H9 (cell line): ENCODE results near the gene BSG. TPM values are rescaled to one million over a fixed set of nuclear protein-coding genes. Genes with fewer than 3 reads are reported as not detected.

Experiments used
- DNase-seq: peaks from one replicate; pipeline ENCODE4 v3.0.0-alpha.2; 2017
- H2AFZ ChIP-seq: one replicate; pipeline ENCODE4 v1.6.1; 2013; ENCODE audit warnings: mild to moderate bottlenecking, low read length, control low read depth, moderate library complexity
- H2AK5ac ChIP-seq: 2 replicates; pipeline ENCODE4 v1.6.1; 2013; ENCODE audit warnings: low read length, control low read depth, mixed read lengths; ENCODE audit not compliant: insufficient read length
- H2BK120ac ChIP-seq: one replicate; pipeline ENCODE4 v1.6.1; 2013; ENCODE audit warnings: low read depth, mild to moderate bottlenecking, low read length, control low read depth, inconsistent platforms; ENCODE audit not compliant: poor library complexity, severe bottlenecking
- H2BK12ac ChIP-seq: 2 replicates; pipeline ENCODE4 v1.6.1; 2013; ENCODE audit warnings: low read length, control low read depth, mixed read lengths, low read depth; ENCODE audit not compliant: insufficient read length
- H2BK15ac ChIP-seq: 2 replicates; pipeline ENCODE4 v1.6.1; 2013; ENCODE audit warnings: low read depth, low read length, control low read depth
- H2BK20ac ChIP-seq: one replicate; pipeline ENCODE4 v1.6.1; 2013; ENCODE audit warnings: low read depth, mild to moderate bottlenecking, low read length, control low read depth, inconsistent platforms; ENCODE audit not compliant: poor library complexity, severe bottlenecking
- H2BK5ac ChIP-seq: 2 replicates; pipeline ENCODE4 v1.6.1; 2013; ENCODE audit warnings: low read length, control low read depth, mixed read lengths; ENCODE audit not compliant: insufficient read length
- H3K14ac ChIP-seq: 2 replicates; pipeline ENCODE4 v1.6.1; 2013; ENCODE audit warnings: low read length, control low read depth; ENCODE audit not compliant: insufficient read depth
- H3K18ac ChIP-seq: 2 replicates; pipeline ENCODE4 v1.6.1; 2013; ENCODE audit warnings: low read depth, mild to moderate bottlenecking, mixed read lengths, low read length, control low read depth; ENCODE audit not compliant: insufficient read length
- H3K23ac ChIP-seq: 2 replicates; pipeline ENCODE4 v1.6.1; 2013; ENCODE audit warnings: low read length, control low read depth, mixed read lengths, low read depth; ENCODE audit not compliant: insufficient read length
- H3K23me2 ChIP-seq: 2 replicates; pipeline ENCODE4 v1.6.1; 2013; ENCODE audit warnings: low read depth, mild to moderate bottlenecking, mixed read lengths, low read length, control low read depth; ENCODE audit not compliant: insufficient read length, poor library complexity, severe bottlenecking
- H3K27ac ChIP-seq: 2 replicates; pipeline ENCODE4 v1.5.1; 2013; ENCODE audit warnings: low read length, control low read depth, mixed read lengths, low read depth; ENCODE audit not compliant: insufficient read length
- H3K27me3 ChIP-seq: 2 replicates; pipeline ENCODE4 v1.6.1; 2013; ENCODE audit warnings: low read length, control low read depth, inconsistent platforms; ENCODE audit not compliant: insufficient read depth
- H3K4ac ChIP-seq: 2 replicates; pipeline ENCODE4 v1.6.1; 2013; ENCODE audit warnings: low read depth, mild to moderate bottlenecking, control low read depth, inconsistent platforms, low read length, moderate library complexity
- H3K4me1 ChIP-seq: 2 replicates; pipeline ENCODE4 v1.6.1; 2013; ENCODE audit warnings: low read length, control low read depth, inconsistent platforms; ENCODE audit not compliant: insufficient read depth
- H3K4me2 ChIP-seq: 2 replicates; pipeline ENCODE4 v1.6.1; 2013; ENCODE audit warnings: low read length, control low read depth, mixed read lengths; ENCODE audit not compliant: insufficient read length, insufficient read depth
- H3K56ac ChIP-seq: 2 replicates; pipeline ENCODE4 v1.6.1; 2013; ENCODE audit warnings: low read depth, mild to moderate bottlenecking, mixed read lengths, low read length, control low read depth; ENCODE audit not compliant: insufficient read length
- H3K79me1 ChIP-seq: 2 replicates; pipeline ENCODE4 v1.6.1; 2013; ENCODE audit warnings: low read depth, mild to moderate bottlenecking, moderate library complexity, low read length, control low read depth, inconsistent platforms; ENCODE audit not compliant: insufficient read depth, poor library complexity, severe bottlenecking
- H3K79me2 ChIP-seq: 2 replicates; pipeline ENCODE4 v1.6.1; 2013; ENCODE audit warnings: low read length, control low read depth, inconsistent platforms; ENCODE audit not compliant: insufficient read depth
- H3K9ac ChIP-seq: 2 replicates; pipeline ENCODE4 v1.6.1; 2013; ENCODE audit warnings: low read length, control low read depth, mixed read lengths; ENCODE audit not compliant: insufficient read length; ENCODE audit errors: extremely low read depth
- H3K9me3 ChIP-seq: one replicate; pipeline ENCODE4 v1.6.1; 2013; ENCODE audit warnings: low read depth, low read length, inconsistent platforms; ENCODE audit not compliant: control insufficient read depth
- H3T11ph ChIP-seq: one replicate; pipeline ENCODE4 v1.6.1; 2013; ENCODE audit warnings: mild to moderate bottlenecking, low read length, control low read depth, inconsistent platforms
- H4K20me1 ChIP-seq: one replicate; pipeline ENCODE4 v1.6.1; 2013; ENCODE audit not compliant: control insufficient read depth, insufficient read length, insufficient read depth
- H4K5ac ChIP-seq: 2 replicates; pipeline ENCODE4 v1.6.1; 2013; ENCODE audit warnings: low read depth, mild to moderate bottlenecking, mixed read lengths, low read length, control low read depth; ENCODE audit not compliant: insufficient read length
- H4K8ac ChIP-seq: replicated peaks from 2 replicates; pipeline ENCODE4 v1.6.1; 2013; ENCODE audit warnings: low read length, control low read depth, mixed read lengths, low read depth; ENCODE audit not compliant: insufficient read length
- H4K91ac ChIP-seq: 2 replicates; pipeline ENCODE4 v1.6.1; 2013; ENCODE audit warnings: low read depth, mild to moderate bottlenecking, moderate library complexity, mixed read lengths, low read length, control low read depth; ENCODE audit not compliant: insufficient read length
- H3K27ac Mint-ChIP-seq, 3 experiments: 2 replicates in 2 of 3; 3 replicates in 1 of 3; pipeline ENCODE4 v1.8.0; 2020 to 2021; ENCODE audit warnings: mixed read lengths in 3 of 3, mild to moderate bottlenecking in 1 of 3, moderate library complexity in 1 of 3
- H3K27me3 Mint-ChIP-seq: 2 replicates; pipeline ENCODE4 v1.8.0; 2021; ENCODE audit warnings: low read depth, mild to moderate bottlenecking, moderate library complexity, mixed read lengths
- H3K36me3 Mint-ChIP-seq, 3 experiments: 2 replicates in 2 of 3; 3 replicates in 1 of 3; pipeline ENCODE4 v1.8.0; 2020 to 2021; ENCODE audit warnings: low read depth in 3 of 3, mixed read lengths in 3 of 3; ENCODE audit not compliant: insufficient read depth in 1 of 3
- H3K4me1 Mint-ChIP-seq, 2 experiments: 2 replicates each; pipeline ENCODE4 v1.8.0; 2020; ENCODE audit warnings: mixed read lengths in 2 of 2
- H3K4me3 Mint-ChIP-seq, 2 experiments: 2 replicates in 1 of 2; 3 replicates in 1 of 2; pipeline ENCODE4 v1.8.0; 2020 to 2021; ENCODE audit warnings: mild to moderate bottlenecking in 2 of 2, mixed read lengths in 2 of 2, moderate library complexity in 1 of 2
- H3K9me3 Mint-ChIP-seq, 2 experiments: 2 replicates in 1 of 2; 3 replicates in 1 of 2; pipeline ENCODE4 v1.8.0; 2020; ENCODE audit warnings: mild to moderate bottlenecking in 2 of 2, mixed read lengths in 2 of 2, moderate library complexity in 1 of 2
- CTCF ChIP-seq: fragments of 200-600 bp; sonication (generic); conservative IDR thresholded peaks from 3 replicates; pipeline ENCODE4 v1.8.0; 2021; ENCODE audit warnings: antibody characterized with exemption, mild to moderate bottlenecking
- WGBS: extraction: QIAGEN DNeasy Blood & Tissue Kit; methylation state at CpG from one replicate; pipeline ENCODE4 v1.1.7; 2013; ENCODE audit warnings: missing lambda C conversion rate, low lambda C conversion rate, mixed read lengths; ENCODE audit not compliant: insufficient read length; ENCODE audit errors: extremely low coverage; 5-methylcytosine and 5-hydroxymethylcytosine counted together
- total RNA-seq: library from RNA; stranded (reverse); gene quantifications from 2 replicates; pipeline ENCODE4 v1.2.1, GENCODE V29; 2021

BSG gene
- total RNA-seq, 1 experiment from 2014 or later, result 715 TPM

DNA sequence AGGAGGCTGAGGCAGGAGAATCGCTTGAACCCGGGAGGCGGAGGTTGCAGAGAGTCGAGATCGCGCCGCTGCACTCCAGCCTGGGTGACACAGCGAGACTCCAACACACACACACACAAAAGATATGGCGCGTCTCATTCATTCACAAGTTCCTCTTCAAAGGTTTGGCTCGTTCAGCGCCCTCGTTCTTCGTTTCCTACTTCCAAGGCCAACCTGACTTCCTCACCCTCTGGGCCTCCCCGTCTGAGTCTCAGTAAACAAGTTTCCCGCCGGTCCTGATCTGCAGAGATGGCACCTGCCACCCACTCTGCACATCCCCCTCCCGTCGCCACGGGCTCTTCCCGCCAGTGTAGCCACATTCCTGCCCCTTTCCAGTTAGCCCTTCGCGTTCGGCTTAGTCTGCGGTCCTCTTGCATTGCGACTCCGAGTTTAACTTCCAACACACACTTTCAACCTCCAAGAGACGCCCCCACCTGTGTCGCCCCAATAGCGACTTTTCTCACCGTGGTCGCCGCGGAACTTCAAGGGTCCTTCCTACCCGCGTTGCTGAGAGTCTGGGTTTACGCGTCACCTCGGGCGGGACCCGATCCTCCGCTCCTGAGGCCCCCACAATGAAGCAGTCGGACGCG lies 1.3 kb upstream of the BSG start:
- Histone ChIP-seq H3K23me2 (peaks cover 15% of the 10 kb centered on the region), H2BK120ac (peak overlapping the region; percentile 15), H3K27ac (peak overlapping the region; percentile 37), H3K79me2 (peaks cover 30% of the 10 kb centered on the region), H3K23ac (no peak overlapping the region), H2AFZ (no peak overlapping the region), H3K14ac (peak overlapping the region; percentile 84), H3K79me1 (peaks cover 3% of the 10 kb centered on the region), H2BK5ac (no peak overlapping the region), H2BK12ac (no peak overlapping the region), H3K9me3 (no peaks in the 10 kb centered on the region), H3K9ac (peak overlapping the region; percentile 61), H2BK20ac (no peak overlapping the region), H3T11ph (no peak overlapping the region), H3K4ac (no peak overlapping the region), H2BK15ac (no peak overlapping the region), H2AK5ac (no peak overlapping the region), H3K27me3 (no peaks in the 10 kb centered on the region), H3K4me1 (no peaks in the 10 kb centered on the region; the same call in 1 of the 2 replicates), H4K20me1 (no peaks in the 10 kb centered on the region), H4K91ac (no peak overlapping the region), H3K56ac (no peak overlapping the region), H4K8ac (no peak overlapping the region), H3K18ac (peak overlapping the region; percentile 85), H3K4me2 (peak overlapping the region; percentile 81), H4K5ac (no peak overlapping the region)
- peak; percentile 72 for DNase-seq
- Mint-ChIP-seq H3K27ac (peak overlapping the region; percentile 86 to 97 (median 92); a peak in 6 of 7 replicates), H3K4me3 (peak overlapping the region; percentile 72 to 88), H3K27me3 (peaks cover 19% of the 10 kb centered on the region), H3K36me3 (peaks cover 7 to 18% (median 12%) of the 10 kb centered on the region in 3 experiments), H3K4me1 (peaks cover 23 to 37% of the 10 kb centered on the region in 2 experiments), H3K9me3 (peaks cover 13% of the 10 kb centered on the region in 2 experiments)
- TF ChIP-seq CTCF, result no peak
- no CpG with 5 or more reads among the region's 45 CpGs for WGBS
